Measurements from ENCODE around the gene BCL2L1. TPM values are rescaled to one million over a fixed set of nuclear protein-coding genes. Genes with fewer than 3 reads are reported as not detected.

The BCL2L1 gene
- total RNA-seq, 1 experiment from 2014 or later = 469 TPM

- ChIA-PET CTCF (no interaction called here), POLR2A (interaction anchor here (0.8 to 1.0 kb wide), 2 partner anchors 20 to 32 kb away, joined by 3 to 5 read pairs; no protein-coding TSS in a partner anchor)
- no peak overlapping the region for H3K4me3 Mint-ChIP-seq (ENCODE audit: unreplicated experiment)
- no TSS peak for BruUV-seq (replicated peaks)
- TF ChIP-seq CTCF (IDR thresholded peaks at IDR 0.05; ENCODE audit: insufficient read depth in 1 of 2, low read depth in 1 of 2, low read length in 1 of 2, severe bottlenecking in 1 of 2, unreplicated experiment in 1 of 2) = no peak
- no peaks in the 10 kb centered on the region for H3K27me3 Mint-ChIP-seq (ENCODE audit: insufficient read depth, unreplicated experiment)
- peaks cover 100% of the 10 kb centered on the region for H3K36me3 Mint-ChIP-seq (ENCODE audit: insufficient read depth, unreplicated experiment)
- intact Hi-C loops (cut with micrococcal nuclease; ENCODE audit: unreplicated experiment) = no loop called here
- Histone ChIP-seq H3K9me3 (no peaks in the 10 kb centered on the region), H3K4me3 (ENCODE audit: low read depth, low read length) (no peak overlapping the region), H3K36me3 (ENCODE audit: control insufficient read depth, insufficient read depth, low read length) (peaks cover 16% of the 10 kb centered on the region), H3K4me1 (peaks cover 64% of the 10 kb centered on the region), H3K27me3 (replicated peaks; ENCODE audit: control insufficient read depth, insufficient read depth, low read length) (no peaks in the 10 kb centered on the region)
- peaks cover 78% of the 10 kb centered on the region for H3K4me1 Mint-ChIP-seq (ENCODE audit: low read depth, unreplicated experiment)
- H3K27ac Mint-ChIP-seq (ENCODE audit: unreplicated experiment) = peak overlapping the region; percentile 82
- no peaks in the 10 kb centered on the region for H3K9me3 Mint-ChIP-seq (ENCODE audit: unreplicated experiment)
- DNase-seq = no peak
Observed at GRCh38 chr20:31687777-31688176, 34.9 kb downstream of the BCL2L1 start.

GRCh38 chr20:31685853-31686643 lies 36.6 kb downstream of the BCL2L1 start:
- Histone ChIP-seq H3K27me3 (replicated peaks; ENCODE audit: control insufficient read depth, insufficient read depth, low read length) (no peaks in the 10 kb centered on the region), H3K4me1 (peaks cover 69% of the 10 kb centered on the region), H3K4me3 (ENCODE audit: low read depth, low read length) (no peak overlapping the region), H3K9me3 (no peaks in the 10 kb centered on the region), H3K36me3 (ENCODE audit: control insufficient read depth, insufficient read depth, low read length) (peaks cover 20% of the 10 kb centered on the region)
- TF ChIP-seq CTCF (IDR thresholded peaks at IDR 0.05; ENCODE audit: insufficient read depth in 1 of 2, low read depth in 1 of 2, low read length in 1 of 2, severe bottlenecking in 1 of 2, unreplicated experiment in 1 of 2) = no peak
- H3K9me3 Mint-ChIP-seq (ENCODE audit: unreplicated experiment) = no peaks in the 10 kb centered on the region
- intact Hi-C loops (cut with micrococcal nuclease; ENCODE audit: unreplicated experiment) = no loop called here
- peaks cover 81% of the 10 kb centered on the region for H3K4me1 Mint-ChIP-seq (ENCODE audit: low read depth, unreplicated experiment)
- peaks cover 98% of the 10 kb centered on the region for H3K36me3 Mint-ChIP-seq (ENCODE audit: insufficient read depth, unreplicated experiment)
- H3K4me3 Mint-ChIP-seq (ENCODE audit: unreplicated experiment) = no peak overlapping the region
- BruUV-seq (replicated peaks) = TSS peak; percentile 2
- H3K27me3 Mint-ChIP-seq (ENCODE audit: insufficient read depth, unreplicated experiment) = no peaks in the 10 kb centered on the region
- ChIA-PET POLR2A (interaction anchor here (0.7 to 1.3 kb wide), 5 partner anchors 10 to 37 kb away, joined by 3 to 10 read pairs (median 4); partner anchors contain the start of gene BCL2L1), CTCF (interaction anchor here (0.6 to 2.9 kb wide), 9 partner anchors 10 to 123 kb away, joined by 3 to 21 read pairs (median 4); no protein-coding TSS in a partner anchor)
- DNase-seq = no peak
- peak overlapping the region; percentile 82 for H3K27ac Mint-ChIP-seq (ENCODE audit: unreplicated experiment)

DNA sequence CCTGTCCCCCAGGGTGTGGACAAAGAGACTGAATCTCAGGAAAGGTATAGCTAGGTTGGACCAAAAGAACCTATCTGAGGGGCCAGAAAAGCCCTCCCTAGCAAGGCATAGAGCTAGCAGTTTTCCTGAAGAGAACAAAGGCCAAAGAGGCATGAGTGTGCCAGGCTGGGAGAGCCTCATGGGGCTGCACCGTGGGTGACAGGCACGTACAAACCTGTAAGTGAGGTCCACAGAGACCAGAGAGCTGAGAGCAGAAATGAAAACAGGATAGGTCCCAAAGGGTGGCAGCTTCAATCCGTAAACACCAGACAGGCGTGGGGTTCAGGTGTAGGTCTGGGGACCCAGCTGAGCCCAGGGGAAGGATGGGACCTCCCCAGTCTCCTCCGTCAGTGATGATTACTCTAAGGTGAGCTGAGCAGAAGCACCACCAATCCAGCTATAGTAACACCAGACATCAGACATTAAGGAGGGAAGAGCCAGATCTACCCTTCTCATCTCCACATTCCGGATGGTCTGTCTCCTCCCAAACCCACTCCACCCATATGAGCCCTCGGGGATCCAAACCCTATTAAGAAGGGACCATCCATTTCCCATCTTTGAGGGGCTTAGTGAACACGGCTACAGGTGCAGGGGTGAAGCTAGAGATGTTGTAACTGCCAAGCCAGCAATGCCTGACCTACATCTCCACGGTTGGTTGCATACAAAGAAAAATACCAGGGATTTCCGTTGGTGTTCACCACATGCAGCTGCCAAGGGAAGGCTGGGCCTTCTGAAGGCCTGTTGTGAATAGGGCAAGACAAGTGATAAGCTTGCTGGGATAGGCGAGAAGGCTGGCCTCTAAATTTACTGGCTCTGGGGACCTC lies 38.3 kb downstream of the BCL2L1 start:
- Mint-ChIP-seq H3K36me3 (ENCODE audit: insufficient read depth, unreplicated experiment) (peaks cover 98% of the 10 kb centered on the region), H3K4me3 (ENCODE audit: unreplicated experiment) (no peak overlapping the region), H3K27ac (ENCODE audit: unreplicated experiment) (peak overlapping the region; percentile 73), H3K9me3 (ENCODE audit: unreplicated experiment) (no peaks in the 10 kb centered on the region), H3K27me3 (ENCODE audit: insufficient read depth, unreplicated experiment) (no peaks in the 10 kb centered on the region), H3K4me1 (ENCODE audit: low read depth, unreplicated experiment) (peaks cover 86% of the 10 kb centered on the region)
- DNase-seq = no peak
- BruUV-seq (replicated peaks) = no TSS peak
- Histone ChIP-seq H3K9me3 (no peaks in the 10 kb centered on the region), H3K4me1 (peaks cover 85% of the 10 kb centered on the region), H3K36me3 (ENCODE audit: control insufficient read depth, insufficient read depth, low read length) (peaks cover 28% of the 10 kb centered on the region), H3K4me3 (ENCODE audit: low read depth, low read length) (no peak overlapping the region), H3K27me3 (replicated peaks; ENCODE audit: control insufficient read depth, insufficient read depth, low read length) (no peaks in the 10 kb centered on the region)
- TF ChIP-seq CTCF (IDR thresholded peaks at IDR 0.05; ENCODE audit: insufficient read depth in 1 of 2, low read depth in 1 of 2, low read length in 1 of 2, severe bottlenecking in 1 of 2, unreplicated experiment in 1 of 2) = no peak
- POLR2A ChIA-PET = interaction anchor here (0.6 to 1.6 kb wide), 4 partner anchors 11 to 54 kb away, joined by 3 to 11 read pairs (median 3); partner anchors contain the start of gene BCL2L1
- CTCF ChIA-PET = interaction anchor here (0.6 to 2.9 kb wide), 7 partner anchors 11 to 333 kb away, joined by 3 to 21 read pairs (median 5); no protein-coding TSS in a partner anchor
- intact Hi-C loops (cut with micrococcal nuclease; ENCODE audit: unreplicated experiment) = no loop called here

Data from Caco-2 (cell line).